NB4 (cell line): ENCODE measurements around the gene SLC4A1.

Experiments used
- DNase-seq: peaks from one replicate; pipeline ENCODE4 v3.0.0; 2010; ENCODE audit warnings: low read depth
- H3K4me3 ChIP-seq: one replicate; pipeline ENCODE4 v1.5.1; 2011; ENCODE audit warnings: mild to moderate bottlenecking, low read depth, low read length, moderate library complexity
- CTCF ChIP-seq: IDR thresholded peaks from one replicate; pipeline ENCODE4 v1.5.1; 2012; ENCODE audit warnings: low read depth, low read length
- MYC ChIP-seq: IDR thresholded peaks from 2 replicates; pipeline ENCODE4 v1.6.1; 2011; ENCODE audit warnings: low read depth, low read length
- POLR2A ChIP-seq: IDR thresholded peaks from 2 replicates; pipeline ENCODE4 v1.6.1; 2011; ENCODE audit warnings: mild to moderate bottlenecking; ENCODE audit not compliant: insufficient read length; ENCODE audit errors: extremely low read depth
- TF ChIP-seq, protein P1 (sequence below): IDR thresholded peaks from 2 replicates; pipeline ENCODE4 v1.6.1; 2011; ENCODE audit warnings: low read depth, low read length

SLC4A1 gene

DNA sequence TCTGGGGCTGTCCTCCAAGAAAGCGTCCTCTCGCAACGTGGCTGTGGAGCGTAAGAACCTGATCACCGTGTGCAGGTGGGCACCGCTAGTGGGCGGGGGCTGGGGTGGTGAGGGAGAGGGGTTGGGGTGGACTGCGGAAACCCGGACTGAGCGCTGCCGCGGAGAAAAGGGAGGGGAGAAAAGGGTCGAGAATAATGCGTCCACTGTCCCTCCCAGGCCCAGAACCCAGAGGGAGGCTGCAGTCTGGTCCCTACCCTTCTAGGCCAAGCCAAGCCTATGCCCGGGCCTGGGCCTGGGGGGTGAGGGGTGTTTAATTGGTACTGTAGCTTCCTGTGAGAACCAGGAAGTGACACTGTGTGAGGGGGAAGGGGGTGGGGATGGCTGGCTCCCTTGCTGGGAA is 40.9 kb upstream of the SLC4A1 start:
- TF ChIP-seq, protein P1, sequence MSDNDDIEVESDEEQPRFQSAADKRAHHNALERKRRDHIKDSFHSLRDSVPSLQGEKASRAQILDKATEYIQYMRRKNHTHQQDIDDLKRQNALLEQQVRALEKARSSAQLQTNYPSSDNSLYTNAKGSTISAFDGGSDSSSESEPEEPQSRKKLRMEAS = no peak
- no peak for TF ChIP-seq POLR2A
- TF ChIP-seq CTCF = no peak
- TF ChIP-seq MYC = no peak
- no peak overlapping the region for H3K4me3 ChIP-seq
- DNase-seq = no peak

- H3K4me3 ChIP-seq = no peak within 1 kb of the TSS
- DNase-seq = peak; percentile 74
- TF ChIP-seq MYC = no peak
- no peak for TF ChIP-seq POLR2A
- no peak for TF ChIP-seq CTCF
- TF ChIP-seq, protein P1 = no peak
Observed at GRCh38 chr17:44308320-44308818, 40.4 kb upstream of the SLC4A1 start, which contains the start of gene RUNDC3A. Gene RUNDC3A, plus strand, starts transcription at chr17:44308601. Its CDS starts 232 bp downstream, at chr17:44308833.

DNA sequence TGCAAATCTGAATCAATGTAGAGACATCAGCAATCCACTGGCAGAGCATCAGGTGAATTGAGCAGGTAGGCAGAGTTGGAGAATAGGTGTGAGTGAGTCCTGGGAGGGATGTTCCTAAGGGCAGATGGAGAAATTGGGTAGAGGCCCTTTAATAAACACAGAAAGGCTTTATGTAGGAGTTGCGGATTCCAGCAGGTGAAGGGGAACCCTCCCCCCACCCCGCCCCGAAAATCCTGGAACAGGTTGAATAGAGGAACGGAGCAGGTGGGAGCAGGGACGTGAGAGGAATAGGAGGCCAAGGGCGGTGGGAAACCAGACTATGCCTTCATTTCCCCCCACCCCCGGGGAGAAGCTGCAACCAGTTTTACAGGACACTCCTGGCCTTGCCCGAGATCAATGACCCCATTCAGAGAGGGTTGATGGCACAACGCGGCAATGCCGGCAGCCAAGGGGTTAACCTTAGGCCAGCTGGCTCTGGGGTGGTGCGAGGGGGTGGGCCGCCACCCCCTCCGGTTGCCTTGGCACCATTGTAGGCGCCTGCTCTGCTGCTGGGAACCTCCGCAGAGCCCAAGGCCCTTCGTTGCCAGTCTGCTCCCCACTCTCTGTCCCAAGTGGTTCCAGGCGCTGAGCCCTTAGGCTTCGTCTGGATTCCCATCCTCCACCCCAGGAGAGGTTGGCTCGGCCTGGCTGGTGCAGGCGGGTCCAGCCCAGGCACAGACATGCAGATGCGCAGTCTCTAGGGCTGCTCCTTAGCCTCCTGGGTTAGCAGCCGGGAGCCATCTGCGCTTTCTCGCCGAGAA is 39.7 kb upstream of the SLC4A1 start:
- no peak overlapping the region for H3K4me3 ChIP-seq
- no peak for DNase-seq
- TF ChIP-seq CTCF (no peak), MYC (no peak), POLR2A (no peak)
- TF ChIP-seq, protein P1 = no peak

DNA sequence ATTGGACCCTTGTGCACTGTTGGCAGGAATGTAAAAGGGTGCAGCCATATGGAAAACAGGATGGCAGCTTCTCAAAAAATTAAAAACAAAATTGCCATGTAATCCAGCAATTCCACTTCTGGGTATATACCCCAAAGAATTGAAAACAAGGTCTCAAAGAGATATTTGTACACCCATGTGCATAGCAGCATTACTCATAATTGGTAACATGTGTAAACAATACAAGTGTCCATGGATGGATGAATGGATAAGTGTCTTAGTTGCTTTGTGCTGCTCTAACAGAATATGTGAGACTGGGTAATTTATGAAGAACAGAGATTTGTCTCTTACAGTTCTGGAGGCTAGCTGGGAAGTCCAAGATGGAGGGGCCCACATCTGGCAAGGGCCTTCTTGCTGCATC is 36.7 kb upstream of the SLC4A1 start:
- H3K4me3 ChIP-seq = no peak overlapping the region
- TF ChIP-seq MYC (no peak), CTCF (no peak), POLR2A (no peak)
- TF ChIP-seq, protein P1 = no peak
- no peak for DNase-seq

- TF ChIP-seq, protein P1 = no peak
- TF ChIP-seq MYC (no peak), POLR2A (no peak), CTCF (no peak)
- DNase-seq = no peak
- no peak overlapping the region for H3K4me3 ChIP-seq
Observed at GRCh38 chr17:44297975-44298374, 30.0 kb upstream of the SLC4A1 start.
